Measurements from ENCODE around the gene ZBTB16. TPM values are rescaled to one million over a fixed set of nuclear protein-coding genes. Genes with fewer than 3 reads are reported as not detected.

ZBTB16 gene
- polyA plus RNA-seq, 1 donor from 2014 or later: 0.45 TPM

DNA sequence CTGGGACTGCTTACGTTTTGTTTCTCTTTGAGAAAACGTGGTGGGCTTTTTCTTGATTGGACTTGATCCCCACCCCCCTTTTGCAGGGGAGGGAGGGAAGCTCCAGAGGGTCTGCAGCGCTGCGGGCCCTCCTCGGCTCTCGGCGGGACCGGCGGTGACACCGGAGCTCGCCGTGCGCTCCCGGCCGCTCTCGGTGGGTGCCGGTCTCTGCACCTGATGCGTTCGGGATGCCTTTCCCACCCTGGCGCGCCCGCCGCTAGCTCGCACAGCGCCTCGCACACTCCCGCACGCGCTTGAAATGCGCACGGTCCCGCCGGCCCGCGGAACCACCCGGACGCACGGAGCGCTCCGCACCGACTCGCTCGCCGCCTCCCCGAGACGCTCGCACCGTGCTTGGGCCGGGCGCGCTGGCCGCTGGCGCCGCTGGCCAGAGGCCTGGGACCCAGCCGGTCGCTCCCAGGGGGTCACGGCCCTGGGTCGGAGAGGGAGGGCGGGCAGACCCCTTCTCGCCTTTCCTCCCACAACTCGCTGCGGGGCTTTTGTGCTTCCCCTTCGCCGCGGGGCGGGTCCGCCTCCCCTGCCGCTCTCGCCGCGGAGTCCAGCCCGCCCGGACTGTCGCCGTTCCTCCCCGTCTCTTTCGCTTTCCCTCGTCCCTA lies 1.0 kb downstream of the ZBTB16 start:
- Histone ChIP-seq H3K4me2 (ENCODE audit: low read length) (peak overlapping the region; percentile 55), H3K27me3 (ENCODE audit: insufficient read depth, low read depth, low read length) (peaks cover 21% of the 10 kb centered on the region), H3K36me3 (ENCODE audit: insufficient read depth, low read length) (no peaks in the 10 kb centered on the region), H2AFZ (ENCODE audit: low read depth, low read length) (peak overlapping the region; percentile 51), H4K20me1 (ENCODE audit: insufficient read depth) (no peaks in the 10 kb centered on the region), H3K9ac (ENCODE audit: low read length) (peak overlapping the region; percentile 63), H3K9me2 (ENCODE audit: insufficient read depth, low read length) (no peaks in the 10 kb centered on the region), H3K27ac (ENCODE audit: low read length) (no peak overlapping the region), H3K4me3 (ENCODE audit: low read length) (peak overlapping the region; percentile 94), H3K79me2 (replicated peaks; ENCODE audit: insufficient read depth, low read length) (peaks cover 42% of the 10 kb centered on the region), H3F3A (ENCODE audit: insufficient read depth, low read length, poor library complexity, severe bottlenecking) (no peaks in the 10 kb centered on the region), H3K9me3 (ENCODE audit: low read length) (no peaks in the 10 kb centered on the region)
- TF ChIP-seq MXI1 (conservative IDR thresholded peaks at IDR 0.05; ENCODE audit: poor library complexity, severe bottlenecking) (peak; percentile 59), RAD21 (conservative IDR thresholded peaks at IDR 0.05) (peak; percentile 31), EP300 (conservative IDR thresholded peaks at IDR 0.05; ENCODE audit: poor library complexity, severe bottlenecking) (no peak)

DNA sequence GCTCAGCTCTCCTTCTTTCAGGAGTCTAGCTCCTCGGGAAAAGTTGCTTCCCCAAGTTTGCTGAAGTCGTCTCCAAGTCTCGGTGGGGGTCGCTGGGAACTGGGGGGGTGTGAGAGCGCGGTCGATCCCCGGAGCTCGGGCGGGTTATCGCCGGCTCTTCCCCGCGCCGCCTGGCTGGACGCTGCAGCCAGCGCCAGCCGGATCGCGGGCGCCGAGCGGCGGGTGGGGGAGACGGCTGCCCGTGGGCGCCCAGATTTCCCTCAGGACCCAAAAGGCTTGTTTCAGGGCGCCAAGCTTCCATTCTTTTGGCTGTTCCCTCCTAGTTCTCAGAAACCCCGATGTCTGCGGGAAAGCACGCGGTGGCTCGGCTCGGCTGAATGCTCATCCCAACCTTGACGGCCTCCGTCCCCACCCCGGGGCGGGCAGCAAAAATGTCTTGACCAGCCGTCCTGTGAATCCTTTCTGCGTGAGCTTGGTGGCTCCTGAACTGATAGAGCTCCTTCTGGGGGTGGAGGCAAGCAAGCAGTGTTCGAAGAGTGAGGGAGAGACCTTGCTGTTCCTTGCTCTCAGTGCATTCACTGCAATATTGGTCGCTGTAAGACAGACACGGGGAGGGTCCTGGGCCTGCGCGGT lies 1.7 kb downstream of the ZBTB16 start:
- Histone ChIP-seq H3K27me3 (ENCODE audit: insufficient read depth, low read depth, low read length) (peaks cover 21% of the 10 kb centered on the region), H3K9me2 (ENCODE audit: insufficient read depth, low read length) (no peaks in the 10 kb centered on the region), H3K36me3 (ENCODE audit: insufficient read depth, low read length) (no peaks in the 10 kb centered on the region), H3K79me2 (replicated peaks; ENCODE audit: insufficient read depth, low read length) (peaks cover 47% of the 10 kb centered on the region), H2AFZ (ENCODE audit: low read depth, low read length) (no peak overlapping the region), H3K9me3 (ENCODE audit: low read length) (no peaks in the 10 kb centered on the region), H3K9ac (ENCODE audit: low read length) (peak overlapping the region; percentile 63), H3K27ac (ENCODE audit: low read length) (no peak overlapping the region), H4K20me1 (ENCODE audit: insufficient read depth) (no peaks in the 10 kb centered on the region), H3K4me2 (ENCODE audit: low read length) (peak overlapping the region; percentile 55), H3F3A (ENCODE audit: insufficient read depth, low read length, poor library complexity, severe bottlenecking) (no peaks in the 10 kb centered on the region), H3K4me3 (ENCODE audit: low read length) (peak overlapping the region; percentile 94)
- TF ChIP-seq POLR2AphosphoS5 (IDR thresholded peaks at IDR 0.05): no peak
- TF ChIP-seq, protein P1, sequence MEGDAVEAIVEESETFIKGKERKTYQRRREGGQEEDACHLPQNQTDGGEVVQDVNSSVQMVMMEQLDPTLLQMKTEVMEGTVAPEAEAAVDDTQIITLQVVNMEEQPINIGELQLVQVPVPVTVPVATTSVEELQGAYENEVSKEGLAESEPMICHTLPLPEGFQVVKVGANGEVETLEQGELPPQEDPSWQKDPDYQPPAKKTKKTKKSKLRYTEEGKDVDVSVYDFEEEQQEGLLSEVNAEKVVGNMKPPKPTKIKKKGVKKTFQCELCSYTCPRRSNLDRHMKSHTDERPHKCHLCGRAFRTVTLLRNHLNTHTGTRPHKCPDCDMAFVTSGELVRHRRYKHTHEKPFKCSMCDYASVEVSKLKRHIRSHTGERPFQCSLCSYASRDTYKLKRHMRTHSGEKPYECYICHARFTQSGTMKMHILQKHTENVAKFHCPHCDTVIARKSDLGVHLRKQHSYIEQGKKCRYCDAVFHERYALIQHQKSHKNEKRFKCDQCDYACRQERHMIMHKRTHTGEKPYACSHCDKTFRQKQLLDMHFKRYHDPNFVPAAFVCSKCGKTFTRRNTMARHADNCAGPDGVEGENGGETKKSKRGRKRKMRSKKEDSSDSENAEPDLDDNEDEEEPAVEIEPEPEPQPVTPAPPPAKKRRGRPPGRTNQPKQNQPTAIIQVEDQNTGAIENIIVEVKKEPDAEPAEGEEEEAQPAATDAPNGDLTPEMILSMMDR (IDR thresholded peaks at IDR 0.05; ENCODE audit: poor library complexity, severe bottlenecking): no peak
- TF ChIP-seq SMC3 (conservative IDR thresholded peaks at IDR 0.05; ENCODE audit: poor library complexity): no peak
- no peak for TF ChIP-seq RAD21 (conservative IDR thresholded peaks at IDR 0.05)
- TF ChIP-seq EP300 (conservative IDR thresholded peaks at IDR 0.05; ENCODE audit: poor library complexity, severe bottlenecking): no peak
- no peak for TF ChIP-seq MXI1 (conservative IDR thresholded peaks at IDR 0.05; ENCODE audit: poor library complexity, severe bottlenecking)
- no peak for TF ChIP-seq EZH2 (IDR thresholded peaks at IDR 0.05; ENCODE audit: borderline replicate concordance, insufficient read depth, low read length, poor library complexity, severe bottlenecking)
- no peak for TF ChIP-seq TAF1 (IDR thresholded peaks at IDR 0.05; ENCODE audit: low read depth)
- TF ChIP-seq, protein P2, sequence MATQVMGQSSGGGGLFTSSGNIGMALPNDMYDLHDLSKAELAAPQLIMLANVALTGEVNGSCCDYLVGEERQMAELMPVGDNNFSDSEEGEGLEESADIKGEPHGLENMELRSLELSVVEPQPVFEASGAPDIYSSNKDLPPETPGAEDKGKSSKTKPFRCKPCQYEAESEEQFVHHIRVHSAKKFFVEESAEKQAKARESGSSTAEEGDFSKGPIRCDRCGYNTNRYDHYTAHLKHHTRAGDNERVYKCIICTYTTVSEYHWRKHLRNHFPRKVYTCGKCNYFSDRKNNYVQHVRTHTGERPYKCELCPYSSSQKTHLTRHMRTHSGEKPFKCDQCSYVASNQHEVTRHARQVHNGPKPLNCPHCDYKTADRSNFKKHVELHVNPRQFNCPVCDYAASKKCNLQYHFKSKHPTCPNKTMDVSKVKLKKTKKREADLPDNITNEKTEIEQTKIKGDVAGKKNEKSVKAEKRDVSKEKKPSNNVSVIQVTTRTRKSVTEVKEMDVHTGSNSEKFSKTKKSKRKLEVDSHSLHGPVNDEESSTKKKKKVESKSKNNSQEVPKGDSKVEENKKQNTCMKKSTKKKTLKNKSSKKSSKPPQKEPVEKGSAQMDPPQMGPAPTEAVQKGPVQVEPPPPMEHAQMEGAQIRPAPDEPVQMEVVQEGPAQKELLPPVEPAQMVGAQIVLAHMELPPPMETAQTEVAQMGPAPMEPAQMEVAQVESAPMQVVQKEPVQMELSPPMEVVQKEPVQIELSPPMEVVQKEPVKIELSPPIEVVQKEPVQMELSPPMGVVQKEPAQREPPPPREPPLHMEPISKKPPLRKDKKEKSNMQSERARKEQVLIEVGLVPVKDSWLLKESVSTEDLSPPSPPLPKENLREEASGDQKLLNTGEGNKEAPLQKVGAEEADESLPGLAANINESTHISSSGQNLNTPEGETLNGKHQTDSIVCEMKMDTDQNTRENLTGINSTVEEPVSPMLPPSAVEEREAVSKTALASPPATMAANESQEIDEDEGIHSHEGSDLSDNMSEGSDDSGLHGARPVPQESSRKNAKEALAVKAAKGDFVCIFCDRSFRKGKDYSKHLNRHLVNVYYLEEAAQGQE (IDR thresholded peaks at IDR 0.05; ENCODE audit: borderline replicate concordance): no peak
